ENCODE measurements around the gene PDSS2.

DNA sequence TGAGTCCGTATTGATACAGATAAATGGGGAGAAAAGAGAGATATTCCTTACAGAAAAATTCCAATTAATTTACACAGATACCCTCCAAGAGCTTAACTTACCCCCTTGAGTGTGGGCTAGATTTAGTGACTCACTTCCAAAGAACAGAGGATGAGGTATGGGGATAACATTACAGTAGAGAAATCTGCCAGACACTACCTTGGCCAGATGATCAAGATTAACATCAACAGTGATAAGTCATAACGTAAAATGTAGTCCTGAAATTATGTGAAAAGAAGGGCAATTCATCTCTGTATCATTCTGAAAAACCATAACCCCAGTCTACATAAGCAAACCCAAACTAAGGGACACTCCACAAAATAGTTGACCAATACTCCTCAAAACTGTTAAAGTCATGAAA lies 69.3 kb downstream of the PDSS2 start:
- TF ChIP-seq, protein P1, sequence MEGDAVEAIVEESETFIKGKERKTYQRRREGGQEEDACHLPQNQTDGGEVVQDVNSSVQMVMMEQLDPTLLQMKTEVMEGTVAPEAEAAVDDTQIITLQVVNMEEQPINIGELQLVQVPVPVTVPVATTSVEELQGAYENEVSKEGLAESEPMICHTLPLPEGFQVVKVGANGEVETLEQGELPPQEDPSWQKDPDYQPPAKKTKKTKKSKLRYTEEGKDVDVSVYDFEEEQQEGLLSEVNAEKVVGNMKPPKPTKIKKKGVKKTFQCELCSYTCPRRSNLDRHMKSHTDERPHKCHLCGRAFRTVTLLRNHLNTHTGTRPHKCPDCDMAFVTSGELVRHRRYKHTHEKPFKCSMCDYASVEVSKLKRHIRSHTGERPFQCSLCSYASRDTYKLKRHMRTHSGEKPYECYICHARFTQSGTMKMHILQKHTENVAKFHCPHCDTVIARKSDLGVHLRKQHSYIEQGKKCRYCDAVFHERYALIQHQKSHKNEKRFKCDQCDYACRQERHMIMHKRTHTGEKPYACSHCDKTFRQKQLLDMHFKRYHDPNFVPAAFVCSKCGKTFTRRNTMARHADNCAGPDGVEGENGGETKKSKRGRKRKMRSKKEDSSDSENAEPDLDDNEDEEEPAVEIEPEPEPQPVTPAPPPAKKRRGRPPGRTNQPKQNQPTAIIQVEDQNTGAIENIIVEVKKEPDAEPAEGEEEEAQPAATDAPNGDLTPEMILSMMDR (IDR thresholded peaks at IDR 0.05), result no peak
- no peak for TF ChIP-seq EZH2 (IDR thresholded peaks at IDR 0.05; ENCODE audit: borderline replicate concordance, insufficient read depth, low read depth, low read length, poor library complexity, severe bottlenecking)

All from B cell (primary cell).